WTC11 (cell line): ENCODE measurements around the gene PLPP3. TPM values are rescaled to one million over a fixed set of nuclear protein-coding genes. Genes with fewer than 3 reads are reported as not detected.

Experiments used
- ATAC-seq: fragments of 200-7000 bp; cut with Tn5 transposase; 2 replicates; pipeline ENCODE4 v1.10.0; 2021; ENCODE audit warnings: mild to moderate bottlenecking, moderate library complexity
- Bru-seq: library from RNA; stranded (reverse); fragments of 400-500 nt; gene quantifications from one replicate; lab custom pipeline; 2021; lab: Mats Ljungman, UMichigan
- CTCF ChIA-PET: fragments of 300-600 bp; sonication (Branson Sonifier 250); formaldehyde crosslinking; loops from one replicate; lab custom pipeline; 2021; ENCODE audit warnings: antibody characterized with exemption; lab: Charles Lee
- POLR2A ChIA-PET: fragments of 350-600 bp; sonication (Branson Sonifier 250); formaldehyde crosslinking; loops from one replicate; lab custom pipeline; 2021; ENCODE audit warnings: antibody characterized with exemption; lab: Charles Lee
- DNase-seq: peaks from one replicate; pipeline ENCODE4 v3.0.0; 2021; ENCODE audit warnings: low spot score
- H3K27ac Mint-ChIP-seq: 2 replicates; pipeline ENCODE4 v1.8.0; 2021; ENCODE audit warnings: mixed read lengths
- H3K27me3 Mint-ChIP-seq: 2 replicates; pipeline ENCODE4 v1.8.0; 2021; ENCODE audit warnings: low read depth, mild to moderate bottlenecking, moderate library complexity, mixed read lengths
- H3K36me3 Mint-ChIP-seq: 2 replicates; pipeline ENCODE4 v1.8.0; 2021; ENCODE audit warnings: mixed read lengths
- H3K4me1 Mint-ChIP-seq: 2 replicates; pipeline ENCODE4 v1.8.0; 2022; ENCODE audit warnings: mixed read lengths
- H3K4me3 Mint-ChIP-seq: 2 replicates; pipeline ENCODE4 v1.8.0; 2021; ENCODE audit warnings: mild to moderate bottlenecking, moderate library complexity, mixed read lengths
- H3K9me3 Mint-ChIP-seq: 2 replicates; pipeline ENCODE4 v1.8.0; 2021; ENCODE audit warnings: mixed read lengths
- CREB1 ChIP-seq: sonication (generic); formaldehyde crosslinking; IDR thresholded peaks from 2 replicates; pipeline ENCODE4 v1.8.0; 2023; ENCODE audit warnings: mild to moderate bottlenecking, missing genetic modification reagents
- ESRRA ChIP-seq: sonication (generic); formaldehyde crosslinking; IDR thresholded peaks from 2 replicates; pipeline ENCODE4 v1.8.1; 2022; ENCODE audit warnings: mild to moderate bottlenecking, missing genetic modification reagents, borderline replicate concordance
- ETV6 ChIP-seq: sonication (generic); formaldehyde crosslinking; IDR thresholded peaks from 2 replicates; pipeline ENCODE4 v1.8.1; 2022; ENCODE audit warnings: mild to moderate bottlenecking, missing genetic modification reagents
- FOXP1 ChIP-seq: sonication (generic); formaldehyde crosslinking; IDR thresholded peaks from 2 replicates; pipeline ENCODE4 v1.8.0; 2022; ENCODE audit warnings: missing genetic modification reagents, mild to moderate bottlenecking, moderate library complexity, borderline replicate concordance
- GABPB1 ChIP-seq: sonication (generic); formaldehyde crosslinking; IDR thresholded peaks from 2 replicates; pipeline ENCODE4 v1.8.1; 2023; ENCODE audit warnings: mild to moderate bottlenecking, missing genetic modification reagents
- JUN ChIP-seq: sonication (generic); formaldehyde crosslinking; IDR thresholded peaks from 2 replicates; pipeline ENCODE4 v1.8.0; 2023; ENCODE audit warnings: mild to moderate bottlenecking, missing genetic modification reagents
- NFATC4 ChIP-seq: fragments of 250-450 bp; sonication (Bioruptor Pico); IDR thresholded peaks from 2 replicates; pipeline ENCODE4 v1.9.0; 2021; ENCODE audit warnings: mild to moderate bottlenecking
- PRRX2 ChIP-seq: fragments of 250-450 bp; sonication (Bioruptor Pico); IDR thresholded peaks from 2 replicates; pipeline ENCODE4 v1.8.0; 2021; ENCODE audit warnings: mild to moderate bottlenecking
- ZBTB21 ChIP-seq: sonication (generic); formaldehyde crosslinking; IDR thresholded peaks from 2 replicates; pipeline ENCODE4 v1.8.1; 2023; ENCODE audit warnings: mild to moderate bottlenecking, missing genetic modification reagents, borderline replicate concordance
- long read RNA-seq, 3 experiments: library from RNA in 1 of 3; library from capped mRNA in 1 of 3; library from polyadenylated mRNA in 1 of 3; unstranded in 2 of 3; stranded (forward) in 1 of 3; transcript quantifications; one replicate each; pipeline ENCODE4 v2.0.0, GENCODE V29; 2021
- total RNA-seq: library from RNA; stranded (reverse); gene quantifications from 3 replicates; pipeline ENCODE4 v1.2.3, GENCODE V29; 2021
- TF ChIP-seq, protein P1 (sequence below): sonication (generic); formaldehyde crosslinking; IDR thresholded peaks from 2 replicates; pipeline ENCODE4 v1.8.0; 2022; ENCODE audit warnings: missing genetic modification reagents
- TF ChIP-seq, protein P2 (sequence below): sonication (generic); formaldehyde crosslinking; IDR thresholded peaks from 2 replicates; pipeline ENCODE4 v1.8.0; 2023; ENCODE audit warnings: mild to moderate bottlenecking, missing genetic modification reagents
- TF ChIP-seq, protein P3 (sequence below): sonication (generic); formaldehyde crosslinking; IDR thresholded peaks from 2 replicates; pipeline ENCODE4 v1.8.0; 2022; ENCODE audit warnings: mild to moderate bottlenecking, missing genetic modification reagents
- TF ChIP-seq, protein P4 (sequence below): sonication (generic); formaldehyde crosslinking; IDR thresholded peaks from 2 replicates; pipeline ENCODE4 v1.8.0; 2022; ENCODE audit warnings: mild to moderate bottlenecking, missing genetic modification reagents
- TF ChIP-seq, protein P5 (sequence below): sonication (generic); formaldehyde crosslinking; IDR thresholded peaks from 2 replicates; pipeline ENCODE4 v1.8.0; 2023; ENCODE audit warnings: missing genetic modification reagents, mild to moderate bottlenecking, borderline replicate concordance
- TF ChIP-seq, protein P6 (sequence below): sonication (generic); formaldehyde crosslinking; IDR thresholded peaks from 2 replicates; pipeline ENCODE4 v1.8.1; 2023; ENCODE audit warnings: mild to moderate bottlenecking, missing genetic modification reagents, borderline replicate concordance

PLPP3 gene
- total RNA-seq (28.2 to 31.0 TPM (median 28.8 TPM) in 3 replicates), Bru-seq, nascent RNA (percentile 95 among the genes with signal in this experiment)
- long read RNA-seq, experiment 1, transcript PLPP3-201 (6 exons, 3,292 nt) = major isoform, 77 of 101 reads
- long read RNA-seq, experiment 1, partial matches to known transcripts = 12 of 101 reads
- long read RNA-seq, experiment 1, other reads (novel, unspliced or antisense) = 12 of 101 reads
- long read RNA-seq, experiment 2, transcript PLPP3-201 (6 exons, 3,292 nt) = major isoform, 27 of 48 reads
- long read RNA-seq, experiment 2, partial matches to known transcripts = 4 of 48 reads
- long read RNA-seq, experiment 2, other reads (novel, unspliced or antisense) = 14 of 48 reads
- long read RNA-seq, experiment 3, partial matches to known transcripts = 0 of 2 reads
- long read RNA-seq, experiment 3, other reads (novel, unspliced or antisense) = 1 of 2 reads

DNA sequence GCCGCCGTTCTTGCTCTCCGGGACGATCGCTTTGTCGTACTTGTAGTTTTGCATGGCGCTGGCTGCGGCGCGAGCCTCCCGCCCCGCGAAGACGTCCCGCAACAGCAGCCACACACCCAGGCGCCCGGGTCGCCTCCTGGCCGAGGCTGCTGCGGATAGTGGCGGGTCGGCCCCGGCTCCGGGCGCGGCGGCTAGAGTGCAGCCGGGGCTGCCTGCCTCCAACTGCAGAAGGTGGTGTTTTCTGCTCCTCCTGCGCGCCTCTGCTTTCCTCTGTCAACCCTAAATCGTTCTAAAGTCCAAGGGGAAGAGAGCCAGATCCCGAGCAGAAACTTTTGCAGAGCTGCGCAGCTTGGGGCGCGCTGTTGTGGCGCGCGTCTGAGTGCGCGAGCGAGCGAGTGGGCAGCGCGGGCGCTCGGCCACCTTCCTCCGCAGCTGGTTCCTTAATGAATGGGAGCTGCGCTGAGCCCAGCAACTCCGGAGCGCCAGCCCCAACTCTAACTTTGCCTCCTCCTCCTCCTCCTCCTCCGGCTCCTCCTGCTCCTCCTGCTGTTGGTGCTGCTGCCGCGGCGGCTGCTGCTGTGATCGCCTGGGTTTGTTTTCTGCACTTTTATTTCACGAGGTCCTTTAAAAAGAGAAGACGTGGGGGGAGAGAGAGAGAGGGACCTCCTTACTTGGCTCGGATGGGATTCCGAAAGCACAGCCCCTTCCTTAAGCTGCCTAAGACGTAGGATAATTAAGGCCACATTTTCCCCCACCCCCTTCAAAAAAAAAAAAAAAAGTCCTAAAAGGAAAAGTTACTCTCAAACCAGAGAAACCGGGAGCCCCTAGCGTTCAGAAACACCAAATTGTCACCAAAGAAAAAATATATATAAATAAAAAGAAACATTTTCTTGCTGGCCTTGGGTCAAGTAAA lies at the start of gene PLPP3:
Gene PLPP3 (minus strand): TSS at position 601 of the 913 bp plus-strand sequence. CDS start 547 bp downstream, at position 54.
- Mint-ChIP-seq H3K4me3 (peak within 1 kb of the TSS; percentile 96), H3K9me3 (no peaks in the 10 kb centered on the region), H3K36me3 (no peaks in the 10 kb centered on the region; the same call in 1 of the 2 replicates), H3K27ac (peak within 1 kb of the TSS; percentile 96), H3K27me3 (no peaks in the 10 kb centered on the region), H3K4me1 (peaks cover 57% of the 10 kb centered on the region)
- CTCF ChIA-PET = interaction anchor here (0.7 to 3.8 kb wide), 12 partner anchors 29 to 382 kb away, joined by 3 to 16 read pairs (median 3); no protein-coding TSS in a partner anchor
- DNase-seq (peak; percentile 78), ATAC-seq (peak; percentile 83)
- POLR2A ChIA-PET = interaction anchor here (0.5 to 2.2 kb wide), 11 partner anchors 14 to 355 kb away, joined by 3 to 12 read pairs (median 4); no protein-coding TSS in a partner anchor
- TF ChIP-seq FOXP1 = no peak; the same call in 1 of the 2 replicates
- TF ChIP-seq, protein P1, sequence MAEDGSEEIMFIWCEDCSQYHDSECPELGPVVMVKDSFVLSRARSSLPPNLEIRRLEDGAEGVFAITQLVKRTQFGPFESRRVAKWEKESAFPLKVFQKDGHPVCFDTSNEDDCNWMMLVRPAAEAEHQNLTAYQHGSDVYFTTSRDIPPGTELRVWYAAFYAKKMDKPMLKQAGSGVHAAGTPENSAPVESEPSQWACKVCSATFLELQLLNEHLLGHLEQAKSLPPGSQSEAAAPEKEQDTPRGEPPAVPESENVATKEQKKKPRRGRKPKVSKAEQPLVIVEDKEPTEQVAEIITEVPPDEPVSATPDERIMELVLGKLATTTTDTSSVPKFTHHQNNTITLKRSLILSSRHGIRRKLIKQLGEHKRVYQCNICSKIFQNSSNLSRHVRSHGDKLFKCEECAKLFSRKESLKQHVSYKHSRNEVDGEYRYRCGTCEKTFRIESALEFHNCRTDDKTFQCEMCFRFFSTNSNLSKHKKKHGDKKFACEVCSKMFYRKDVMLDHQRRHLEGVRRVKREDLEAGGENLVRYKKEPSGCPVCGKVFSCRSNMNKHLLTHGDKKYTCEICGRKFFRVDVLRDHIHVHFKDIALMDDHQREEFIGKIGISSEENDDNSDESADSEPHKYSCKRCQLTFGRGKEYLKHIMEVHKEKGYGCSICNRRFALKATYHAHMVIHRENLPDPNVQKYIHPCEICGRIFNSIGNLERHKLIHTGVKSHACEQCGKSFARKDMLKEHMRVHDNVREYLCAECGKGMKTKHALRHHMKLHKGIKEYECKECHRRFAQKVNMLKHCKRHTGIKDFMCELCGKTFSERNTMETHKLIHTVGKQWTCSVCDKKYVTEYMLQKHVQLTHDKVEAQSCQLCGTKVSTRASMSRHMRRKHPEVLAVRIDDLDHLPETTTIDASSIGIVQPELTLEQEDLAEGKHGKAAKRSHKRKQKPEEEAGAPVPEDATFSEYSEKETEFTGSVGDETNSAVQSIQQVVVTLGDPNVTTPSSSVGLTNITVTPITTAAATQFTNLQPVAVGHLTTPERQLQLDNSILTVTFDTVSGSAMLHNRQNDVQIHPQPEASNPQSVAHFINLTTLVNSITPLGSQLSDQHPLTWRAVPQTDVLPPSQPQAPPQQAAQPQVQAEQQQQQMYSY = no peak
- no peak for TF ChIP-seq CREB1 (CRISPR knock-in tag)
- peak; percentile 38 for TF ChIP-seq GABPB1 (CRISPR knock-in tag)
- TF ChIP-seq, protein P2, sequence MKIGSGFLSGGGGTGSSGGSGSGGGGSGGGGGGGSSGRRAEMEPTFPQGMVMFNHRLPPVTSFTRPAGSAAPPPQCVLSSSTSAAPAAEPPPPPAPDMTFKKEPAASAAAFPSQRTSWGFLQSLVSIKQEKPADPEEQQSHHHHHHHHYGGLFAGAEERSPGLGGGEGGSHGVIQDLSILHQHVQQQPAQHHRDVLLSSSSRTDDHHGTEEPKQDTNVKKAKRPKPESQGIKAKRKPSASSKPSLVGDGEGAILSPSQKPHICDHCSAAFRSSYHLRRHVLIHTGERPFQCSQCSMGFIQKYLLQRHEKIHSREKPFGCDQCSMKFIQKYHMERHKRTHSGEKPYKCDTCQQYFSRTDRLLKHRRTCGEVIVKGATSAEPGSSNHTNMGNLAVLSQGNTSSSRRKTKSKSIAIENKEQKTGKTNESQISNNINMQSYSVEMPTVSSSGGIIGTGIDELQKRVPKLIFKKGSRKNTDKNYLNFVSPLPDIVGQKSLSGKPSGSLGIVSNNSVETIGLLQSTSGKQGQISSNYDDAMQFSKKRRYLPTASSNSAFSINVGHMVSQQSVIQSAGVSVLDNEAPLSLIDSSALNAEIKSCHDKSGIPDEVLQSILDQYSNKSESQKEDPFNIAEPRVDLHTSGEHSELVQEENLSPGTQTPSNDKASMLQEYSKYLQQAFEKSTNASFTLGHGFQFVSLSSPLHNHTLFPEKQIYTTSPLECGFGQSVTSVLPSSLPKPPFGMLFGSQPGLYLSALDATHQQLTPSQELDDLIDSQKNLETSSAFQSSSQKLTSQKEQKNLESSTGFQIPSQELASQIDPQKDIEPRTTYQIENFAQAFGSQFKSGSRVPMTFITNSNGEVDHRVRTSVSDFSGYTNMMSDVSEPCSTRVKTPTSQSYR (CRISPR knock-in tag) = 0 out of 2 replicates have a peak, but pooled peaks have one; percentile 36
- no peak for TF ChIP-seq PRRX2 (CRISPR knock-in tag)
- no peak for TF ChIP-seq NFATC4 (CRISPR knock-in tag)
- TF ChIP-seq, protein P3, sequence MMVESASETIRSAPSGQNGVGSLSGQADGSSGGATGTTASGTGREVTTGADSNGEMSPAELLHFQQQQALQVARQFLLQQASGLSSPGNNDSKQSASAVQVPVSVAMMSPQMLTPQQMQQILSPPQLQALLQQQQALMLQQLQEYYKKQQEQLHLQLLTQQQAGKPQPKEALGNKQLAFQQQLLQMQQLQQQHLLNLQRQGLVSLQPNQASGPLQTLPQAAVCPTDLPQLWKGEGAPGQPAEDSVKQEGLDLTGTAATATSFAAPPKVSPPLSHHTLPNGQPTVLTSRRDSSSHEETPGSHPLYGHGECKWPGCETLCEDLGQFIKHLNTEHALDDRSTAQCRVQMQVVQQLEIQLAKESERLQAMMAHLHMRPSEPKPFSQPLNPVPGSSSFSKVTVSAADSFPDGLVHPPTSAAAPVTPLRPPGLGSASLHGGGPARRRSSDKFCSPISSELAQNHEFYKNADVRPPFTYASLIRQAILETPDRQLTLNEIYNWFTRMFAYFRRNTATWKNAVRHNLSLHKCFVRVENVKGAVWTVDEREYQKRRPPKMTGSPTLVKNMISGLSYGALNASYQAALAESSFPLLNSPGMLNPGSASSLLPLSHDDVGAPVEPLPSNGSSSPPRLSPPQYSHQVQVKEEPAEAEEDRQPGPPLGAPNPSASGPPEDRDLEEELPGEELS (CRISPR knock-in tag) = peak; percentile 56; the same call in 1 of the 2 replicates
- TF ChIP-seq, protein P4, sequence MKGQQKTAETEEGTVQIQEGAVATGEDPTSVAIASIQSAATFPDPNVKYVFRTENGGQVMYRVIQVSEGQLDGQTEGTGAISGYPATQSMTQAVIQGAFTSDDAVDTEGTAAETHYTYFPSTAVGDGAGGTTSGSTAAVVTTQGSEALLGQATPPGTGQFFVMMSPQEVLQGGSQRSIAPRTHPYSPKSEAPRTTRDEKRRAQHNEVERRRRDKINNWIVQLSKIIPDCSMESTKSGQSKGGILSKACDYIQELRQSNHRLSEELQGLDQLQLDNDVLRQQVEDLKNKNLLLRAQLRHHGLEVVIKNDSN (CRISPR knock-in tag) = no peak
- no peak for TF ChIP-seq JUN (CRISPR knock-in tag)
- no peak; the same call in 1 of the 2 replicates for TF ChIP-seq ETV6
- no peak for TF ChIP-seq ZBTB21 (CRISPR knock-in tag)
- TF ChIP-seq, protein P5, sequence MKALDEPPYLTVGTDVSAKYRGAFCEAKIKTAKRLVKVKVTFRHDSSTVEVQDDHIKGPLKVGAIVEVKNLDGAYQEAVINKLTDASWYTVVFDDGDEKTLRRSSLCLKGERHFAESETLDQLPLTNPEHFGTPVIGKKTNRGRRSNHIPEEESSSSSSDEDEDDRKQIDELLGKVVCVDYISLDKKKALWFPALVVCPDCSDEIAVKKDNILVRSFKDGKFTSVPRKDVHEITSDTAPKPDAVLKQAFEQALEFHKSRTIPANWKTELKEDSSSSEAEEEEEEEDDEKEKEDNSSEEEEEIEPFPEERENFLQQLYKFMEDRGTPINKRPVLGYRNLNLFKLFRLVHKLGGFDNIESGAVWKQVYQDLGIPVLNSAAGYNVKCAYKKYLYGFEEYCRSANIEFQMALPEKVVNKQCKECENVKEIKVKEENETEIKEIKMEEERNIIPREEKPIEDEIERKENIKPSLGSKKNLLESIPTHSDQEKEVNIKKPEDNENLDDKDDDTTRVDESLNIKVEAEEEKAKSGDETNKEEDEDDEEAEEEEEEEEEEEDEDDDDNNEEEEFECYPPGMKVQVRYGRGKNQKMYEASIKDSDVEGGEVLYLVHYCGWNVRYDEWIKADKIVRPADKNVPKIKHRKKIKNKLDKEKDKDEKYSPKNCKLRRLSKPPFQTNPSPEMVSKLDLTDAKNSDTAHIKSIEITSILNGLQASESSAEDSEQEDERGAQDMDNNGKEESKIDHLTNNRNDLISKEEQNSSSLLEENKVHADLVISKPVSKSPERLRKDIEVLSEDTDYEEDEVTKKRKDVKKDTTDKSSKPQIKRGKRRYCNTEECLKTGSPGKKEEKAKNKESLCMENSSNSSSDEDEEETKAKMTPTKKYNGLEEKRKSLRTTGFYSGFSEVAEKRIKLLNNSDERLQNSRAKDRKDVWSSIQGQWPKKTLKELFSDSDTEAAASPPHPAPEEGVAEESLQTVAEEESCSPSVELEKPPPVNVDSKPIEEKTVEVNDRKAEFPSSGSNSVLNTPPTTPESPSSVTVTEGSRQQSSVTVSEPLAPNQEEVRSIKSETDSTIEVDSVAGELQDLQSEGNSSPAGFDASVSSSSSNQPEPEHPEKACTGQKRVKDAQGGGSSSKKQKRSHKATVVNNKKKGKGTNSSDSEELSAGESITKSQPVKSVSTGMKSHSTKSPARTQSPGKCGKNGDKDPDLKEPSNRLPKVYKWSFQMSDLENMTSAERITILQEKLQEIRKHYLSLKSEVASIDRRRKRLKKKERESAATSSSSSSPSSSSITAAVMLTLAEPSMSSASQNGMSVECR (CRISPR knock-in tag) = peak; percentile 4; the same call in 1 of the 2 replicates
- no peak for TF ChIP-seq ESRRA
- TF ChIP-seq, protein P6, sequence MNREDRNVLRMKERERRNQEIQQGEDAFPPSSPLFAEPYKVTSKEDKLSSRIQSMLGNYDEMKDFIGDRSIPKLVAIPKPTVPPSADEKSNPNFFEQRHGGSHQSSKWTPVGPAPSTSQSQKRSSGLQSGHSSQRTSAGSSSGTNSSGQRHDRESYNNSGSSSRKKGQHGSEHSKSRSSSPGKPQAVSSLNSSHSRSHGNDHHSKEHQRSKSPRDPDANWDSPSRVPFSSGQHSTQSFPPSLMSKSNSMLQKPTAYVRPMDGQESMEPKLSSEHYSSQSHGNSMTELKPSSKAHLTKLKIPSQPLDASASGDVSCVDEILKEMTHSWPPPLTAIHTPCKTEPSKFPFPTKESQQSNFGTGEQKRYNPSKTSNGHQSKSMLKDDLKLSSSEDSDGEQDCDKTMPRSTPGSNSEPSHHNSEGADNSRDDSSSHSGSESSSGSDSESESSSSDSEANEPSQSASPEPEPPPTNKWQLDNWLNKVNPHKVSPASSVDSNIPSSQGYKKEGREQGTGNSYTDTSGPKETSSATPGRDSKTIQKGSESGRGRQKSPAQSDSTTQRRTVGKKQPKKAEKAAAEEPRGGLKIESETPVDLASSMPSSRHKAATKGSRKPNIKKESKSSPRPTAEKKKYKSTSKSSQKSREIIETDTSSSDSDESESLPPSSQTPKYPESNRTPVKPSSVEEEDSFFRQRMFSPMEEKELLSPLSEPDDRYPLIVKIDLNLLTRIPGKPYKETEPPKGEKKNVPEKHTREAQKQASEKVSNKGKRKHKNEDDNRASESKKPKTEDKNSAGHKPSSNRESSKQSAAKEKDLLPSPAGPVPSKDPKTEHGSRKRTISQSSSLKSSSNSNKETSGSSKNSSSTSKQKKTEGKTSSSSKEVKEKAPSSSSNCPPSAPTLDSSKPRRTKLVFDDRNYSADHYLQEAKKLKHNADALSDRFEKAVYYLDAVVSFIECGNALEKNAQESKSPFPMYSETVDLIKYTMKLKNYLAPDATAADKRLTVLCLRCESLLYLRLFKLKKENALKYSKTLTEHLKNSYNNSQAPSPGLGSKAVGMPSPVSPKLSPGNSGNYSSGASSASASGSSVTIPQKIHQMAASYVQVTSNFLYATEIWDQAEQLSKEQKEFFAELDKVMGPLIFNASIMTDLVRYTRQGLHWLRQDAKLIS (CRISPR knock-in tag) = 0 out of 2 replicates have a peak, but pooled peaks have one; percentile 42
